ENCODE data around the gene ATAD3C. TPM values are rescaled to one million over a fixed set of nuclear protein-coding genes. Genes with fewer than 3 reads are reported as not detected.
A peak's percentile ranks its signal among the peaks of the same experiment; 100 is the strongest.
"Not testable (repeated sequence)": the region's sequence is repeated elsewhere in the genome, so short reads cannot be mapped to it uniquely, and the experiment has no call there.

The ATAD3C gene
- total and polyA plus RNA-seq, 2 experiments from 2014 or later, result 0.51 TPM; not detected in 1

DNA sequence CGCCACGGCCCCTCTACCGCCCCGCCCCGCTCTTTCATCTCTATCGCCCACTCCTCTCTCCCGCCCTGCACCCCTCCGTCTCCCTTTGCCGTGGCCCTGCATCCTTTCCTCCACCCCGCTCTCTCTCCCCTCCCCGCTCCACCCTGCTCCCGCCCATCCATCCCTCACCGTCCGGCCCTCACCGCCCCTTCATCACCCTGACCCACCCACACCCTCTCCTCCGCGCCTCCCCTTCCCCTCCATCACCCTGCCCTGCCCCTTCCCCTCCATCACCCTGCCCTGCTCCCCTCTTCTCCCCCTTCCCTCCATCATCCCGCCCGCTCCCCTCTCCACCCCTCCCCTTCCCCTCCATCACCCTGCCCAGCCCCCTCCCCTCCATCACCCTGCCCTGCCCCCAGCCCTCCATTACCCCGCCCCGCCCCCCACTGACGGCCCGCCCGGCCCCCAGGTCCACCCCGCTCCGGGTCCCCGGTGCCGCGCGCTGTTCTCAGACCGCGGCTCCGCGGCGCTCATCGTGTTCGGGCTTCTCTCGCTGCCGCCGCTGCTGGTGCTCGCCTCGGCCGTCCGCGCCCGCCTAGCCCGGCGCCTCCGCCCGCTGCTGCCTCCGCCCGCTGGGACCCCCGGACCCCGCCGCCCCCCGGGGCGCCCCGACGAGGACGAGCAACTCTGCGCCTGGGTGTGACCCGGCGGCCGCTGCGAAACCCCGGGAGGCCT, 22.2 kb upstream of the ATAD3C start:
- in situ Hi-C loops (cut with MboI), result no loop called here
- H3K4me3 ChIP-seq, result no peak overlapping the region
- no peaks in the 10 kb centered on the region for H3K4me1 ChIP-seq (ENCODE audit: insufficient read depth)
- H3K9ac ChIP-seq, result no peak overlapping the region
- H3K9me2 ChIP-seq (ENCODE audit: insufficient read depth), result no peaks in the 10 kb centered on the region
- H3K27me3 ChIP-seq (replicated peaks; ENCODE audit: insufficient read depth), result no peaks in the 10 kb centered on the region
- no peaks in the 10 kb centered on the region for H4K20me1 ChIP-seq (ENCODE audit: insufficient read depth)
- no peak for TF ChIP-seq EZH2 (IDR thresholded peaks at IDR 0.05; ENCODE audit: insufficient read depth, poor library complexity, severe bottlenecking)
- TF ChIP-seq EZH2phosphoT487 (IDR thresholded peaks at IDR 0.05; ENCODE audit: insufficient read depth, low read depth), result no peak
- H3K36me3 ChIP-seq (ENCODE audit: low read depth), result no peaks in the 10 kb centered on the region
- no peaks in the 10 kb centered on the region for H3K9me3 ChIP-seq (ENCODE audit: low read depth)
- H3K4me2 ChIP-seq (ENCODE audit: unreplicated experiment), result peak overlapping the region; percentile 7
- no peaks in the 10 kb centered on the region for H3K79me2 ChIP-seq (ENCODE audit: insufficient read depth)
- peak; percentile 59 for DNase-seq
- 0 out of 2 replicates have a peak overlapping the region, but pooled peaks have one; percentile 48 for H2AFZ ChIP-seq
- H3K27ac ChIP-seq, result no peak overlapping the region
- 9 to 12% methylated on average over 10 to 66 of the region's 66 CpGs for WGBS, 2 experiments (ENCODE audit: low coverage in 1 of 2, low lambda C conversion rate in 2 of 2, missing lambda C conversion rate in 2 of 2)
- 0 out of 2 replicates have a peak, but pooled peaks cover 7% of the 10 kb centered on the region for H3F3A ChIP-seq (ENCODE audit: insufficient read depth)

DNA sequence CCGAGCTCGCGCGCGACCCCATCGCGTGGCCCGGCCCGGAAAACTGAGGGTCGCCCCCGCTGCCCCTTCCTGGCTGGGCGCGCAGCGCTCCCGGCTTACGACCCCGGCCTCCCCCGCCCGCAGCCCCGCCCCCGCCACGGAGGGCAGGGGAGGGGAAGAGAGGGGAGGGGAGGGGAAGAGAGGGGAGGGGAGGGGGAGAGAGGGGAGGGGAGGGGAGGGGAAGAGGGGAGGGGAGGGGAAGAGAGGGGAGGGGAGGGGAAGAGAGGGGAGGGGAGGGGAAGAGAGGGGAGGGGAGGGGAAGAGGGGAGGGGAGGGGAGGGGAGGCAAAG, 21.7 kb upstream of the ATAD3C start:
- Histone ChIP-seq H3K27me3 (replicated peaks; ENCODE audit: insufficient read depth) (no peaks in the 10 kb centered on the region), H3F3A (ENCODE audit: insufficient read depth) (0 out of 2 replicates have a peak, but pooled peaks cover 7% of the 10 kb centered on the region), H3K4me3 (no peak overlapping the region), H3K4me1 (ENCODE audit: insufficient read depth) (no peaks in the 10 kb centered on the region), H3K27ac (no peak overlapping the region), H4K20me1 (ENCODE audit: insufficient read depth) (no peaks in the 10 kb centered on the region), H3K9ac (no peak overlapping the region), H3K4me2 (ENCODE audit: unreplicated experiment) (peak overlapping the region; percentile 7), H2AFZ (0 out of 2 replicates have a peak overlapping the region, but pooled peaks have one; percentile 48), H3K79me2 (ENCODE audit: insufficient read depth) (no peaks in the 10 kb centered on the region), H3K9me2 (ENCODE audit: insufficient read depth) (no peaks in the 10 kb centered on the region), H3K9me3 (ENCODE audit: low read depth) (no peaks in the 10 kb centered on the region), H3K36me3 (ENCODE audit: low read depth) (no peaks in the 10 kb centered on the region)
- DNase-seq, result no peak
- 2% methylated on average over 22 of the region's 22 CpGs; no CpG with 5 or more reads in 1 of the 2 experiments for WGBS, 2 experiments (ENCODE audit: low coverage in 1 of 2, low lambda C conversion rate in 2 of 2, missing lambda C conversion rate in 2 of 2)
- in situ Hi-C loops (cut with MboI), result no loop called here
- TF ChIP-seq EZH2phosphoT487 (IDR thresholded peaks at IDR 0.05; ENCODE audit: insufficient read depth, low read depth), result no peak
- TF ChIP-seq EZH2 (IDR thresholded peaks at IDR 0.05; ENCODE audit: insufficient read depth, poor library complexity, severe bottlenecking), result no peak

DNA sequence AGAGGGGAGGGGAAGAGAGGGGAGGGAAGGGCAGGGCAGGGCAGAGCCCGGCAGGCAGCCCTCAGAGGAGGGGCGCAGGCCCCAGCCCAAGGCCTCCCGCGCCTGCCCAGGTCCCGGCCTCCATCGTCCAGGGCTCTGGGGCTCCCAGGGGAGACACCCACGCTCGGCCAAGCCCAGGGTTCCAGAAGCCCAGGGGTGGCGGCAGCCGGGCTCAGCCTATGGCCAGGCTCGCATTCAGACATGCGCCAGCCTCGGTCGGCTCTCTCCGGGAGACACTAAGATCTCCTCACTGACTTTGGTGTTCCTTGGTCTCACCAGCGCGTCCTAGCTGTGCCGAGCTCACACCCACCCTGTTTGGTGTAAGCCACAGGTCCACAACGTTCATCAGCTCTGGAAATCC, 21.3 kb upstream of the ATAD3C start:
- DNase-seq, result no peak
- H3K4me3 ChIP-seq, result no peak overlapping the region
- in situ Hi-C loops (cut with MboI), result no loop called here
- WGBS, 2 experiments (ENCODE audit: low coverage in 1 of 2, low lambda C conversion rate in 2 of 2, missing lambda C conversion rate in 2 of 2), result 81 to 90% methylated on average over 11 to 19 of the region's 19 CpGs
- H3K4me2 ChIP-seq (ENCODE audit: unreplicated experiment), result no peak overlapping the region
- H3F3A ChIP-seq (ENCODE audit: insufficient read depth), result 0 out of 2 replicates have a peak, but pooled peaks cover 7% of the 10 kb centered on the region
- no peaks in the 10 kb centered on the region for H3K36me3 ChIP-seq (ENCODE audit: low read depth)
- H3K79me2 ChIP-seq (ENCODE audit: insufficient read depth), result no peaks in the 10 kb centered on the region
- H2AFZ ChIP-seq, result no peak overlapping the region
- H4K20me1 ChIP-seq (ENCODE audit: insufficient read depth), result no peaks in the 10 kb centered on the region
- no peak overlapping the region for H3K27ac ChIP-seq
- H3K4me1 ChIP-seq (ENCODE audit: insufficient read depth), result no peaks in the 10 kb centered on the region
- H3K27me3 ChIP-seq (replicated peaks; ENCODE audit: insufficient read depth), result no peaks in the 10 kb centered on the region
- no peak for TF ChIP-seq EZH2phosphoT487 (IDR thresholded peaks at IDR 0.05; ENCODE audit: insufficient read depth, low read depth)
- no peak for TF ChIP-seq EZH2 (IDR thresholded peaks at IDR 0.05; ENCODE audit: insufficient read depth, poor library complexity, severe bottlenecking)
- no peaks in the 10 kb centered on the region for H3K9me2 ChIP-seq (ENCODE audit: insufficient read depth)
- H3K9ac ChIP-seq, result no peak overlapping the region
- no peaks in the 10 kb centered on the region for H3K9me3 ChIP-seq (ENCODE audit: low read depth)

DNA sequence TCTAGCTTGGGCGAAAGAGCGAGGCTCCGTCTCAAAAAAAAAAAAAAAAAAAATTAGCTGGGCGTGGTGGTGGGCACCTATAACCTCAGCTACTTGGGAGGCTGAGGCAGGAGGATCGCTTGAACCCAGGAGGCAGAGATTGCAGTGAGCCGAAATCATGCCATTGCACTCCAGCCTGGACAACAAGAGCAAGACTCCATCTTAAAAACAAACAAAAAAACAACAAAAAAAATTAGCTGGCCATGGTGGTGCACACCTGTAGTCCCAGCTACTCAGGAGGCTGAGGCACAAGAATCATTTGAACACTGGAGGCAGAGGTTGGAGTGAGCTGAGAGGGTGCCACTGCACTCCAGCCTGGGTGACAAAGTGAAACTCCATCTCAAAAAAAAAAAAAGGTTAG, 20.5 kb upstream of the ATAD3C start:
- H3K4me3 ChIP-seq; H3K27me3 ChIP-seq (replicated peaks; ENCODE audit: insufficient read depth); H3K79me2 ChIP-seq (ENCODE audit: insufficient read depth); H3K9me3 ChIP-seq (ENCODE audit: low read depth); H3K4me1 ChIP-seq (ENCODE audit: insufficient read depth); H3K4me2 ChIP-seq (ENCODE audit: unreplicated experiment); H3K36me3 ChIP-seq (ENCODE audit: low read depth); H3F3A ChIP-seq (ENCODE audit: insufficient read depth); H3K27ac ChIP-seq; H4K20me1 ChIP-seq (ENCODE audit: insufficient read depth); DNase-seq; H3K9ac ChIP-seq; H2AFZ ChIP-seq; in situ Hi-C loops (cut with MboI); H3K9me2 ChIP-seq (ENCODE audit: insufficient read depth): not testable (repeated sequence)
- WGBS, 2 experiments (ENCODE audit: low coverage in 1 of 2, low lambda C conversion rate in 2 of 2, missing lambda C conversion rate in 2 of 2), result 66 to 89% methylated on average over 3 to 6 of the region's 6 CpGs

All from GM23248 (cell line).